CD4-positive, alpha-beta T cell treated with Interleukin-15 for 4 hours (primary cell): ENCODE data around the gene NME7.
"Not testable (repeated sequence)": the region's sequence is repeated elsewhere in the genome, so short reads cannot be mapped to it uniquely, and the experiment has no call there.

Experiments used
- DNase-seq: peaks from one replicate; pipeline ENCODE4 v3.0.0-alpha.2; 2020; ENCODE audit warnings: low spot score

Gene NME7

GRCh38 chr1:169367686-169368405, at the start of gene NME7, which contains the start of gene BLZF1:
Gene NME7 (minus strand): TSS chr1:169367797. CDS start chr1:169367710, 87 bp downstream.
Gene BLZF1 (plus strand): TSS chr1:169368195. CDS start chr1:169369523, 1,328 bp downstream.
- peak; percentile 97 for DNase-seq

GRCh38 chr1:169414952-169415351, 47.4 kb upstream of the NME7 start:
- DNase-seq: no peak

DNA sequence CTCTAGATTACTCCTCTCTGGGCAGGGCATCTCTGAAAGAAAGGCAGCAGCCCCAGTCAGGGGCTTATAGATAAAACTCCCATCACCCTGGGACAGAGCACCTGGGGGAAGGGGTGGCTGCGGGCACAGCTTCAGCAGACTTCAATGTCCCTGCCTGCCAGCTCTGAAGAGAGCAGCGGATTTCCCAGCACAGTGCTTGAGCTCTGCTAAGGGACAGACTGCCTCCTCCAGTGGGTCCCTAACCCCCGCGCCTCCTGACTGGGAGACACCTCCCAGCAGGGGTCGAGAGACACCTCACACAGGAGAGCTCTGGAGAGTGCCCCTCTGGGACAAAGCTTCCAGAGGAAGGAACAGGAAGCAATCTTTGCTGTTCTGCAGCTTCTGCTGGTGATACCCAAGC, 40.7 kb upstream of the NME7 start:
- DNase-seq: not testable (repeated sequence)

GRCh38 chr1:169402578-169402977, 35.0 kb upstream of the NME7 start:
- DNase-seq: not testable (repeated sequence)

DNA sequence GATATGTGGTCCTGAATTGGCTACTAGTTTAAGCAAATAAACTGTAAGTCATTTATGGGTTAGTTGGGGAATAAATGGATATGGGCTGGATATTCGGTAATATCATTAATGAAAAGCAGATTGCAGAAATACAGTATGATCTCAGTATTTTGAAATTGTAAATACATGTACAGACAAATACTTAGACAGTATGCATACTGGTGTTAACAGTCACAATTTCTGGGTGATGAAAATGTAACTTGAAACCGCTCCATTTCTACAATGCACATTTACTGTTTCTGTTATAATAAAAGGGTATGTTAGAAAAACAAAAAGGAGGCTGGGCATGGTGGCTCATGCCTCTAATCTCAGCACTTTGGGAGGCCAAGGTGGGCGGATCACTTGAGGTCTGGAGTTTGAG, 28.4 kb upstream of the NME7 start:
- DNase-seq: no peak

- DNase-seq: no peak
Measured at GRCh38 chr1:169392406-169392805, 24.8 kb upstream of the NME7 start.

DNA sequence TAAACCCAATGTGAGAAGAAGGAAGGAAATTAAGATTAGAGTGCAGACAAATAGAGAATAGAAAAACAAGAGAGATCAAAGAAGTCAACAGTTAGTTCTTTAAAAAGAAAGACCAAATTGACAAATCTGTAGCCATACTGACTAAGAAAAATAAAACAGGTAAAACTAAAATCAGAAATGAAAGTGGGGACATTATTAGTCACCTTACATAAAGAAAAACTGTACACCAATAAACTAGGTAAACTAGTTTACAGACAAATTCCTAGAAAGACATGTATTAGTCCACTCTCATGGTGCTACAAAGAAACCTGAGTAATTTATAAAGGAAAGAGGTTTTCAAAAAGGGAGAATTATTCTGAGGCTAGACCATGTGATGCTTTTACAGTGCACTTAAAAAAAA, 22.7 kb upstream of the NME7 start:
- DNase-seq: no peak

DNA sequence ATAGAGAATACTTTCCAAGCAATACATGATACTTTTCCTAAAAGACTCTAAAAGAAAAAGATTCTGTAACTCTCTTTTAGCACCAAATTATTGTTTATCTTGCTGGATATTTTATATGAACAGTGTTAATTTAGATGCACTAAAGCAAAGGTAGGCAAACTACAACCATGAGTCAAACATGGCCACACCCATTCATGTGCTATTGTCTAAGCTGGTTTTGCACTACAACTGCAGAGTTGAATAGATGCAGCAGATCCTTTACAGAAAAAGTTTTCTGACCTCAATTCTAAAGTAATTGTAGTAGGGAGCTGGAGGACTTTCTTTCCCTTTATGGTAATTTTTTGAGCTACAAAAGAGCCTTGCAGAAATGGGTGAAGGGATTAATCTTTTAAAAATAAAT, 19.8 kb upstream of the NME7 start:
- no peak for DNase-seq

GRCh38 chr1:169383449-169383848, 15.9 kb upstream of the NME7 start:
- no peak for DNase-seq

GRCh38 chr1:169381162-169381561, 13.6 kb upstream of the NME7 start:
- DNase-seq: no peak

DNA sequence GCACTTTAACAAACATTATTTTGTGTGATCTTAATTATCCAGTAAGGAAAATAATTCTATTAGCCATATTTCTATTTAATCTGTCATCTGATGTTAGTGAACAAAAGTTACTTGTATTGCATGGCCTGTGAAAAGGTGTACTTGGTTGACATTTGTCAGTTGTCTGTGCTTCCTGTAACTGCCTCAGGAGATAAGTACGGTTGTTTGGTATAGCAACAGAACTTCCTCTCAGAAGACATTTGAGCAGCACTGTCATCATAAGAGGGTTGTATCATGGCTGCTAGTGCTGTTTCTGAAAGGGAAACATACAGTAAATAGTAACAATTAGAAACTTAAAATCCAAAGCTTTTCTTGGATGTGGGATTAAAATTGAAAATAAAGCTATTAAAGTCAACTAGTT, 3.8 kb upstream of the NME7 start:
- peak; percentile 10 for DNase-seq

DNA sequence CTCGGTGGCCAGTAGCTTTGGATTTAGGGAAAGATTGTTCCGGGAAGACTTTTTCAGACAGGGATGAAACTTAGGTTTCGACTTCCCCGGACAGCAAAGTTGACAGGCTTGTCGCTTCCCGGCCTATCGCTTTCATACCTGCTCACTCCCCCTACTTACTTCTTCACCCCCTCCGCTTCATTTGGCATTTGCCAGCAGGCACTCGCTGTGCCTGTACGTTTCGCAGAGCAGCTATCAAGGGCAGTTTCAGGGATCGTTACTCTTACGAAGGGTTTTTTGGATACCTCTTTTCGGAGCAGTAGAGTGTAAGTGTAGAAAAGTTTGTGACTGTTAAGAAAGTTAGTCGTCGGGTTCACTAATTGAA, 791 bp upstream of the NME7 start:
- peak; percentile 20 for DNase-seq

GRCh38 chr1:169367096-169367685, 406 bp downstream of the NME7 start:
- DNase-seq: no peak

DNA sequence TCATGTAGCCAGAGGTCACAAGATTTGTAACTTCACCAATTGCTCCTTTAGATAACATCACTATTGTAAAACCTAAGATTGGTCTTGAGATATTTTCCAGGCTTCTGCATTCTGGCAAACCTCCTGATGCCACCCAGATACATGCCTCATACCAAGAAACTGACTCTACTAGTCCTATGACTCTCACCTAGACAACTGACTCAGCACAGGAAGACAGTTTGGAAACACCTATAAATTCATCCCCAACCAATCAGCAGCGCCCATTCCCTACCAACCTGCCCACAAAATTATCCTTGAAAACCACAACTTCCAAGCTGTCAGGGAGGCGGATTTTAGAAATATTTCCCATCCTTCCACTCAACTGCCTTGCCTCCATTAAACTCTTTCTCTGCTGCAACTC, 2.6 kb downstream of the NME7 start:
- DNase-seq: no peak

GRCh38 chr1:169363046-169363730, 4.4 kb downstream of the NME7 start:
- peak; percentile 35 for DNase-seq

- no peak for DNase-seq
Measured at GRCh38 chr1:169361281-169361680, 6.3 kb downstream of the NME7 start.

DNA sequence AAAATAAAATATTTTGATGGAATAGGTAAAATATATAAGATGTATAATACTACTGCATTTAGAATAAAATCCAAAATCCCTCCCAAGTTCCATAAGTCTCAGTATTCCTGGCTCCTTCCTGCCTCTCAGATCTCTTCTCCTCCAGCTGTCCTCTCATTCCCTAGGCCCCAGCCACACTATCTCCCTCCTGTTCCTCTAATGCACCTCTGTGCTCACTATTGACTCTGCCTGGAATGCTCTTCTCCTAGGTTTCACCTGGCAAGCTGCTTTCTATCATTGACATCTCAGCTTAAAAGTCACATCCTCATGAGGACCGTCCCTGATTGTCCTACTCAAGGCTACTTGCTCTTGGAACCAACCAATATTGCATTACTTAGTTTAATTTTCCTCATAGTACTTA, 7.2 kb downstream of the NME7 start:
- DNase-seq: no peak

DNA sequence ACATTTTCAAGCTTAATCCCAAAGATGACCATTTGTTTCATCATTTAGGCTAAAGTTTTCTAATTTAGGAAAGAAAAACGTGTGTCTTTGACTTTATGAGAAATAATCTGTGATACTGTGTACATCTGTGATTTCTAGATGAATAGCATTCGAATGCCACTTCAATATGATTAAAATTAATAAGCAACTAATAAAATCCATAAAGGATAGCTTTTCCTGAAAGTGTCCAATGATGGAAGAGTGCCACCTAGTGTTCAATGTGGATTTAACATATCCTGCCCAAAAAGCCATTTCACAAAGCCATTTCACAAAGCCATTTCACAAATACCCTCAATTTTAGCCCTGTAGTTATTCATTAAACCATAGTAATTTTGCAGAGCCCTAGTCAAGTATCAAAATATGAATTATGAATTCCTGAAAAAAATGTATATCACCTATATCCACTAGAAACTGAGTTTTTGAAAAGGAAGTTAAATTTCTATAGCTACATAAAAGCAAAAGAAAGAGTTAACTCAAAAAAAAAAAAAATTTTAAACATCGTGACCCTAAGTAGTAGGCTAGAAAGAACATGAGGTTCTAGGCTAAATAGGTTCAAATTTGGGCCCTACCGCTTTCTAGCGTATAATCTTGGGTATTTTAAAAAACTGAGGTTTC, 19.1 kb downstream of the NME7 start:
- peak; percentile 65 for DNase-seq

- no peak for DNase-seq
Measured at GRCh38 chr1:169347688-169348382, 19.8 kb downstream of the NME7 start.

DNA sequence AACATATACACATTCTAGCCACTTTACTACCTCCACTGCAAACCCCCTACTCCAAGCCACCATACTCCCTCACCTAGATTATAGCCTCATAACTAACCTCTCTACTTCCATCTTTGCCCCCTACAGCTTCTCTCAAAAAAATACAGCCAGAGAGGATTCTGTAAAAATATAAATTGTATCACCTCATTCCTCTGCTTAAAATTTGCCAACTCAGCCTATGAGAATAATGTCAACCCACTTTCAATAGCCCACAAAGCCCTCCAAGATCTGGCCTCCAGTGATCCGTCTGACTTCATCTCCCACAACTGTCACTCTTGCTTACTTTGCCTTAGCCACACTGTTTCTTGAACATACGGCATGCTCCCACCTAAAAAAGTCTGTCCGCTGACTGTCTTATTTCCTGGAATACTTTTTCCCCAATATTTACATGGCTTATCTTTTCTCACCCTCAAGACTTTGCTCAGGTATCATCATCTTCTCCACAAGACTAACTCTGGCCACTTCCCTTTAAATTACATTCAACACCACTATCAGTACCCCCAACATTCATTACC, 21.5 kb downstream of the NME7 start:
- DNase-seq: no peak

GRCh38 chr1:169345511-169345910, 22.1 kb downstream of the NME7 start:
- DNase-seq: no peak

DNA sequence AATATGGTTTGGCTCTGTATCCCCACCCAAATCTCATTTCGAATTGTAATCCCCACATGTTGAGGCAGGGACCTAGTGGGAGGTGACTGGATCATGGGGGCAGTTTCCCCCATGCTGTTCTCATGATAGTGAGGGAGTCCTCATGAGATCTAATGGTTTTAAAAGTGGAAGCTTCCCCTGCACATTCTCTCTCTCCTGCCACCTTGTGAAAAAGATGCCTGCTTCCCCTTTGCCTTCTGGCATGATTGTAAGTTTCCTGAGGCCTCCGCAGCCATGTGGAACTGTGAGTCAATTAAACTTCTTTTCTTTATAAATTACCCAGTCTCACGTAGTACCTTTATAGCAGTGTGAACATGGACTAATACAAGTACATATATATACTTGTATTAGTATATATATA, 25.5 kb downstream of the NME7 start:
- DNase-seq: not testable (repeated sequence)
